Measurements from ENCODE around the gene OSBPL10. TPM values are rescaled to one million over a fixed set of nuclear protein-coding genes. Genes with fewer than 3 reads are reported as not detected.

OSBPL10 gene
- total RNA-seq, 1 donor from 2014 or later, result 52.7 TPM

DNA sequence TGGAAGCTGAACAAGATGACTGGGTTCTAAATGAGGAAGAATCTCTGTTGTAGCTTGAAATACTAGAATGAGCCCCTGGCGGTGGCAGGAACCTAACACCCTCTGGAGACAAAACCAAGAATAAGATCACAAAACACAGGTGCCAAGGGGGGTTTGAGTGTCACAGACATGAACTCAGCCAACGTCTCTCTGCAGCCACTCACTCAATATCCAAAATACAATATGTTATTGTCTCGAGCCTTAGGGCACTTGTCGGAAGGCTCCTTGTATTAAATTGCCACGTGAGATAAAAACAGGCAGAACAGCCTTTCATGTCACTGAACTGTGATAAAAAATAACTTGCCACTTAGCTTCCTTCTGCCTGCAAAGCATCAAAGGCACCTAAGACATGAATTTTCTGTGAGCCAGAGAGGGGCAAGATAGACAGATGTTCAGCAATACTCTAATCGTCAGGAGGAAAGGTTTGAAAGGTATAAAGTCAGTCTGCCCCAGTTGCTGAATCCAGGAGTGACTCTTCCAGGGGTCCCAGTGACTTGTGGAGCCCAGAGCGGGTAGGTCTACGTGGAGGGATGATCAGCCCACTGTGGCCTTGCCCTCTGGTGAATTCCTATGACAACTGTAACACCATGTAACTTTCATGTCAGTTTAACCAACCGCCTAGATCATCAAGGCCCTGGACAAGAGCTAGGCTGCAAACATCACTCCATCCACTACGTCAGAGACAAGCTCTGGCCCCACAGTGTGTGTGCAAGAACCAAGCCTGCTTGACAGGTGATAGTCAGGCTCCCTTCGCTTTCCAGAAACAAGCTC is 165.2 kb downstream of the OSBPL10 start:
- H3K79me2 ChIP-seq (ENCODE audit: insufficient read depth, low read length), result no peaks in the 10 kb centered on the region
- no peaks in the 10 kb centered on the region for H3K4me1 ChIP-seq (ENCODE audit: insufficient read depth, low read length)
- H3K9me3 Mint-ChIP-seq (ENCODE audit: unreplicated experiment), result no peaks in the 10 kb centered on the region
- H4K20me1 ChIP-seq (ENCODE audit: insufficient read depth, low read length), result peaks cover 5% of the 10 kb centered on the region
- no peak overlapping the region for H3K4me3 ChIP-seq (ENCODE audit: insufficient read depth, low read depth, low read length)
- H3K4me2 ChIP-seq (ENCODE audit: low read length), result no peak overlapping the region
- H3K4me1 Mint-ChIP-seq (ENCODE audit: low read depth, unreplicated experiment), result peaks cover 12% of the 10 kb centered on the region
- H3K9ac ChIP-seq (ENCODE audit: low read length), result no peak overlapping the region
- DNase-seq (ENCODE audit: low read depth) (no peak), FAIRE-seq (no peak)
- peaks cover 16% of the 10 kb centered on the region for H3K36me3 Mint-ChIP-seq (ENCODE audit: low read depth, unreplicated experiment)
- no peaks in the 10 kb centered on the region for H3K36me3 ChIP-seq (ENCODE audit: insufficient read depth, low read length)
- no peak overlapping the region for H3K27ac Mint-ChIP-seq (ENCODE audit: unreplicated experiment)
- H3K4me3 Mint-ChIP-seq (ENCODE audit: unreplicated experiment), result no peak overlapping the region
- H2AFZ ChIP-seq (ENCODE audit: low read depth, low read length), result no peak overlapping the region
- H3K27me3 Mint-ChIP-seq (ENCODE audit: low read depth, unreplicated experiment), result no peaks in the 10 kb centered on the region
- TF ChIP-seq EZH2 (IDR thresholded peaks at IDR 0.05; ENCODE audit: insufficient read depth, low read length), result no peak
- TF ChIP-seq, protein P1, sequence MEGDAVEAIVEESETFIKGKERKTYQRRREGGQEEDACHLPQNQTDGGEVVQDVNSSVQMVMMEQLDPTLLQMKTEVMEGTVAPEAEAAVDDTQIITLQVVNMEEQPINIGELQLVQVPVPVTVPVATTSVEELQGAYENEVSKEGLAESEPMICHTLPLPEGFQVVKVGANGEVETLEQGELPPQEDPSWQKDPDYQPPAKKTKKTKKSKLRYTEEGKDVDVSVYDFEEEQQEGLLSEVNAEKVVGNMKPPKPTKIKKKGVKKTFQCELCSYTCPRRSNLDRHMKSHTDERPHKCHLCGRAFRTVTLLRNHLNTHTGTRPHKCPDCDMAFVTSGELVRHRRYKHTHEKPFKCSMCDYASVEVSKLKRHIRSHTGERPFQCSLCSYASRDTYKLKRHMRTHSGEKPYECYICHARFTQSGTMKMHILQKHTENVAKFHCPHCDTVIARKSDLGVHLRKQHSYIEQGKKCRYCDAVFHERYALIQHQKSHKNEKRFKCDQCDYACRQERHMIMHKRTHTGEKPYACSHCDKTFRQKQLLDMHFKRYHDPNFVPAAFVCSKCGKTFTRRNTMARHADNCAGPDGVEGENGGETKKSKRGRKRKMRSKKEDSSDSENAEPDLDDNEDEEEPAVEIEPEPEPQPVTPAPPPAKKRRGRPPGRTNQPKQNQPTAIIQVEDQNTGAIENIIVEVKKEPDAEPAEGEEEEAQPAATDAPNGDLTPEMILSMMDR (IDR thresholded peaks at IDR 0.05; ENCODE audit: insufficient read depth, low read depth, low read length), result no peak
- no peaks in the 10 kb centered on the region for H3K27me3 ChIP-seq (ENCODE audit: insufficient read depth, low read length)
- no peaks in the 10 kb centered on the region for H3K9me3 ChIP-seq (ENCODE audit: insufficient read depth, low read depth, low read length)
- H3K27ac ChIP-seq (ENCODE audit: low read depth, low read length), result no peak overlapping the region

GRCh38 chr3:31815006-31815405 is 166.1 kb downstream of the OSBPL10 start:
- Mint-ChIP-seq H3K27ac (ENCODE audit: unreplicated experiment) (peak overlapping the region; percentile 59), H3K4me3 (ENCODE audit: unreplicated experiment) (no peak overlapping the region), H3K36me3 (ENCODE audit: low read depth, unreplicated experiment) (peaks cover 16% of the 10 kb centered on the region), H3K9me3 (ENCODE audit: unreplicated experiment) (no peaks in the 10 kb centered on the region), H3K27me3 (ENCODE audit: low read depth, unreplicated experiment) (no peaks in the 10 kb centered on the region), H3K4me1 (ENCODE audit: low read depth, unreplicated experiment) (peaks cover 12% of the 10 kb centered on the region)
- Histone ChIP-seq H3K4me1 (ENCODE audit: insufficient read depth, low read length) (no peaks in the 10 kb centered on the region), H3K79me2 (ENCODE audit: insufficient read depth, low read length) (no peaks in the 10 kb centered on the region), H3K4me2 (ENCODE audit: low read length) (no peak overlapping the region), H2AFZ (ENCODE audit: low read depth, low read length) (no peak overlapping the region), H3K9me3 (ENCODE audit: insufficient read depth, low read depth, low read length) (no peaks in the 10 kb centered on the region), H3K27me3 (ENCODE audit: insufficient read depth, low read length) (no peaks in the 10 kb centered on the region), H3K27ac (ENCODE audit: low read depth, low read length) (no peak overlapping the region), H3K36me3 (ENCODE audit: insufficient read depth, low read length) (no peaks in the 10 kb centered on the region), H4K20me1 (ENCODE audit: insufficient read depth, low read length) (peaks cover 5% of the 10 kb centered on the region), H3K4me3 (ENCODE audit: insufficient read depth, low read depth, low read length) (no peak overlapping the region), H3K9ac (ENCODE audit: low read length) (no peak overlapping the region)
- peak; percentile 24 for DNase-seq (ENCODE audit: low read depth)
- FAIRE-seq, result no peak
- TF ChIP-seq, protein P1 (IDR thresholded peaks at IDR 0.05; ENCODE audit: insufficient read depth, low read depth, low read length), result no peak
- no peak for TF ChIP-seq EZH2 (IDR thresholded peaks at IDR 0.05; ENCODE audit: insufficient read depth, low read length)

- peaks cover 6% of the 10 kb centered on the region for H3K36me3 Mint-ChIP-seq (ENCODE audit: low read depth, unreplicated experiment)
- Histone ChIP-seq H3K4me2 (ENCODE audit: low read length) (no peak overlapping the region), H3K27me3 (ENCODE audit: insufficient read depth, low read length) (no peaks in the 10 kb centered on the region), H4K20me1 (ENCODE audit: insufficient read depth, low read length) (peaks cover 5% of the 10 kb centered on the region), H3K36me3 (ENCODE audit: insufficient read depth, low read length) (no peaks in the 10 kb centered on the region), H3K4me3 (ENCODE audit: insufficient read depth, low read depth, low read length) (no peak overlapping the region), H3K27ac (ENCODE audit: low read depth, low read length) (no peak overlapping the region), H3K4me1 (ENCODE audit: insufficient read depth, low read length) (no peaks in the 10 kb centered on the region), H3K9ac (ENCODE audit: low read length) (no peak overlapping the region), H2AFZ (ENCODE audit: low read depth, low read length) (no peak overlapping the region), H3K9me3 (ENCODE audit: insufficient read depth, low read depth, low read length) (no peaks in the 10 kb centered on the region), H3K79me2 (ENCODE audit: insufficient read depth, low read length) (no peaks in the 10 kb centered on the region)
- no peaks in the 10 kb centered on the region for H3K9me3 Mint-ChIP-seq (ENCODE audit: unreplicated experiment)
- TF ChIP-seq, protein P1 (IDR thresholded peaks at IDR 0.05; ENCODE audit: insufficient read depth, low read depth, low read length), result no peak
- no peak for TF ChIP-seq EZH2 (IDR thresholded peaks at IDR 0.05; ENCODE audit: insufficient read depth, low read length)
- no peak for DNase-seq (ENCODE audit: low read depth)
- no peak overlapping the region for H3K4me3 Mint-ChIP-seq (ENCODE audit: unreplicated experiment)
- no peak overlapping the region for H3K27ac Mint-ChIP-seq (ENCODE audit: unreplicated experiment)
- H3K27me3 Mint-ChIP-seq (ENCODE audit: low read depth, unreplicated experiment), result no peaks in the 10 kb centered on the region
- peaks cover 12% of the 10 kb centered on the region for H3K4me1 Mint-ChIP-seq (ENCODE audit: low read depth, unreplicated experiment)
- no peak for FAIRE-seq
These were observed 167.4 kb downstream of the OSBPL10 start for GRCh38 chr3:31813686-31814085.

All from astrocyte (in vitro differentiated cells and primary cell).